ENCODE data around the gene ZNF592. TPM values are rescaled to one million over a fixed set of nuclear protein-coding genes. Genes with fewer than 3 reads are reported as not detected.

ZNF592 gene
- total RNA-seq, 1 donor from 2014 or later, result 19.0 TPM

GRCh38 chr15:84819291-84819768, 70.9 kb downstream of the ZNF592 start:
- no peaks in the 10 kb centered on the region for H3K36me3 ChIP-seq
- peaks cover 83% of the 10 kb centered on the region for H3K4me1 ChIP-seq
- peak; percentile 78 for DNase-seq
- intact Hi-C loops (cut with micrococcal nuclease), result no loop called here
- peak overlapping the region; percentile 73 for H3K4me3 ChIP-seq
- H3K9me3 ChIP-seq (replicated peaks), result no peaks in the 10 kb centered on the region
- peak overlapping the region; percentile 95 for H3K27ac ChIP-seq (replicated peaks)
- TF ChIP-seq CTCF (IDR thresholded peaks at IDR 0.05; ENCODE audit: borderline replicate concordance), result peak; percentile 24
- H3K27me3 ChIP-seq (ENCODE audit: low read depth), result no peaks in the 10 kb centered on the region

GRCh38 chr15:84819791-84820190, 71.4 kb downstream of the ZNF592 start:
- H3K36me3 ChIP-seq, result no peaks in the 10 kb centered on the region
- peaks cover 87% of the 10 kb centered on the region for H3K4me1 ChIP-seq
- no peak for TF ChIP-seq CTCF (IDR thresholded peaks at IDR 0.05; ENCODE audit: borderline replicate concordance)
- peak overlapping the region; percentile 73 for H3K4me3 ChIP-seq
- H3K9me3 ChIP-seq (replicated peaks), result no peaks in the 10 kb centered on the region
- H3K27ac ChIP-seq (replicated peaks), result peak overlapping the region; percentile 95
- no peak for DNase-seq
- intact Hi-C loops (cut with micrococcal nuclease), result no loop called here
- H3K27me3 ChIP-seq (ENCODE audit: low read depth), result no peaks in the 10 kb centered on the region

- Histone ChIP-seq H3K36me3 (no peaks in the 10 kb centered on the region), H3K9me3 (replicated peaks) (no peaks in the 10 kb centered on the region), H3K4me3 (peak overlapping the region; percentile 37), H3K4me1 (peaks cover 98% of the 10 kb centered on the region), H3K27me3 (ENCODE audit: low read depth) (no peaks in the 10 kb centered on the region), H3K27ac (replicated peaks) (peak overlapping the region; percentile 95)
- peak; percentile 25 for TF ChIP-seq CTCF (IDR thresholded peaks at IDR 0.05; ENCODE audit: borderline replicate concordance)
- DNase-seq, result no peak
- intact Hi-C loops (cut with micrococcal nuclease), result no loop called here
Measured at GRCh38 chr15:84821501-84822021, 73.2 kb downstream of the ZNF592 start.

- H3K27me3 ChIP-seq (ENCODE audit: low read depth), result no peaks in the 10 kb centered on the region
- peak overlapping the region; percentile 37 for H3K4me3 ChIP-seq
- DNase-seq, result no peak
- peak overlapping the region; percentile 95 for H3K27ac ChIP-seq (replicated peaks)
- TF ChIP-seq CTCF (IDR thresholded peaks at IDR 0.05; ENCODE audit: borderline replicate concordance), result no peak
- peaks cover 100% of the 10 kb centered on the region for H3K4me1 ChIP-seq
- intact Hi-C loops (cut with micrococcal nuclease), result no loop called here
- no peaks in the 10 kb centered on the region for H3K9me3 ChIP-seq (replicated peaks)
- H3K36me3 ChIP-seq, result peaks cover 7% of the 10 kb centered on the region
Measured at GRCh38 chr15:84822653-84823281, 74.4 kb downstream of the ZNF592 start.

GRCh38 chr15:84823282-84823878, 75.0 kb downstream of the ZNF592 start:
- Histone ChIP-seq H3K4me1 (peaks cover 100% of the 10 kb centered on the region), H3K27ac (replicated peaks) (peak overlapping the region; percentile 95), H3K4me3 (peak overlapping the region; percentile 26)

More at GRCh38 chr15:84823282-84823878, 75.0 kb downstream of the ZNF592 start:
- no peak for DNase-seq
- H3K9me3 ChIP-seq (replicated peaks), result no peaks in the 10 kb centered on the region
- no peak for TF ChIP-seq CTCF (IDR thresholded peaks at IDR 0.05; ENCODE audit: borderline replicate concordance)
- H3K27me3 ChIP-seq (ENCODE audit: low read depth), result no peaks in the 10 kb centered on the region
- intact Hi-C loops (cut with micrococcal nuclease), result no loop called here
- H3K36me3 ChIP-seq, result peaks cover 11% of the 10 kb centered on the region

Measured in left ventricle myocardium inferior (tissue), 1 donor.